WTC11 (cell line): ENCODE results near the gene RIC8B. TPM values are rescaled to one million over a fixed set of nuclear protein-coding genes. Genes with fewer than 3 reads are reported as not detected.

Source experiments
- ATAC-seq: fragments of 200-7000 bp; cut with Tn5 transposase; 2 replicates; pipeline ENCODE4 v1.10.0; 2021; ENCODE audit warnings: mild to moderate bottlenecking, moderate library complexity
- CTCF ChIA-PET: fragments of 300-600 bp; sonication (Branson Sonifier 250); formaldehyde crosslinking; loops from one replicate; lab custom pipeline; 2021; ENCODE audit warnings: antibody characterized with exemption; lab: Charles Lee
- POLR2A ChIA-PET: fragments of 350-600 bp; sonication (Branson Sonifier 250); formaldehyde crosslinking; loops from one replicate; lab custom pipeline; 2021; ENCODE audit warnings: antibody characterized with exemption; lab: Charles Lee
- DNase-seq: peaks from one replicate; pipeline ENCODE4 v3.0.0; 2021; ENCODE audit warnings: low spot score
- H3K27ac Mint-ChIP-seq: 2 replicates; pipeline ENCODE4 v1.8.0; 2021; ENCODE audit warnings: mixed read lengths
- H3K27me3 Mint-ChIP-seq: 2 replicates; pipeline ENCODE4 v1.8.0; 2021; ENCODE audit warnings: low read depth, mild to moderate bottlenecking, moderate library complexity, mixed read lengths
- H3K36me3 Mint-ChIP-seq: 2 replicates; pipeline ENCODE4 v1.8.0; 2021; ENCODE audit warnings: mixed read lengths
- H3K4me1 Mint-ChIP-seq: 2 replicates; pipeline ENCODE4 v1.8.0; 2022; ENCODE audit warnings: mixed read lengths
- H3K4me3 Mint-ChIP-seq: 2 replicates; pipeline ENCODE4 v1.8.0; 2021; ENCODE audit warnings: mild to moderate bottlenecking, moderate library complexity, mixed read lengths
- H3K9me3 Mint-ChIP-seq: 2 replicates; pipeline ENCODE4 v1.8.0; 2021; ENCODE audit warnings: mixed read lengths
- AFF4 ChIP-seq: sonication (generic); formaldehyde crosslinking; IDR thresholded peaks from 2 replicates; pipeline ENCODE4 v1.8.1; 2023; ENCODE audit warnings: mild to moderate bottlenecking, missing genetic modification reagents, borderline replicate concordance
- CBFB ChIP-seq: sonication (generic); formaldehyde crosslinking; IDR thresholded peaks from 2 replicates; pipeline ENCODE4 v1.8.1; 2022; ENCODE audit warnings: mild to moderate bottlenecking, low read depth, missing genetic modification reagents
- E2F4 ChIP-seq: sonication (generic); formaldehyde crosslinking; IDR thresholded peaks from 2 replicates; pipeline ENCODE4 v1.8.1; 2022; ENCODE audit warnings: low read depth, mild to moderate bottlenecking, moderate library complexity, missing genetic modification reagents, borderline replicate concordance
- FOXJ3 ChIP-seq: sonication (generic); formaldehyde crosslinking; IDR thresholded peaks from 2 replicates; pipeline ENCODE4 v1.9.0; 2021; ENCODE audit warnings: missing genetic modification reagents, mild to moderate bottlenecking, borderline replicate concordance
- HMGA2 ChIP-seq: fragments of 250-450 bp; sonication (Bioruptor Pico); IDR thresholded peaks from 2 replicates; pipeline ENCODE4 v1.4.0; 2021; ENCODE audit warnings: mild to moderate bottlenecking, moderate library complexity
- NFYB ChIP-seq: sonication (generic); formaldehyde crosslinking; conservative IDR thresholded peaks from 2 replicates; pipeline ENCODE4 v1.8.0; 2022; ENCODE audit warnings: low read depth, missing genetic modification reagents
- NR2C2 ChIP-seq: sonication (generic); formaldehyde crosslinking; IDR thresholded peaks from 2 replicates; pipeline ENCODE4 v1.8.0; 2022; ENCODE audit warnings: mild to moderate bottlenecking, missing genetic modification reagents
- PRRX2 ChIP-seq: fragments of 250-450 bp; sonication (Bioruptor Pico); IDR thresholded peaks from 2 replicates; pipeline ENCODE4 v1.8.0; 2021; ENCODE audit warnings: mild to moderate bottlenecking
- SMAD3 ChIP-seq: sonication (generic); formaldehyde crosslinking; IDR thresholded peaks from 2 replicates; pipeline ENCODE4 v1.8.0; 2022; ENCODE audit warnings: missing genetic modification reagents, mild to moderate bottlenecking, borderline replicate concordance
- SMAD4 ChIP-seq: sonication (generic); formaldehyde crosslinking; IDR thresholded peaks from 2 replicates; pipeline ENCODE4 v1.8.0; 2022; ENCODE audit warnings: mild to moderate bottlenecking, missing genetic modification reagents
- SOX15 ChIP-seq: fragments of 250-450 bp; sonication (Bioruptor Pico); IDR thresholded peaks from 2 replicates; pipeline ENCODE4 v1.9.0; 2021; ENCODE audit warnings: mild to moderate bottlenecking
- TEAD1 ChIP-seq: sonication (generic); formaldehyde crosslinking; IDR thresholded peaks from 2 replicates; pipeline ENCODE4 v1.8.0; 2022; ENCODE audit warnings: mild to moderate bottlenecking, missing genetic modification reagents
- TP53 ChIP-seq: sonication (generic); formaldehyde crosslinking; IDR thresholded peaks from 2 replicates; pipeline ENCODE4 v1.8.1; 2023; ENCODE audit warnings: mild to moderate bottlenecking, missing genetic modification reagents
- ZBTB21 ChIP-seq: sonication (generic); formaldehyde crosslinking; IDR thresholded peaks from 2 replicates; pipeline ENCODE4 v1.8.1; 2023; ENCODE audit warnings: mild to moderate bottlenecking, missing genetic modification reagents, borderline replicate concordance
- ZNF423 ChIP-seq: fragments of 250-450 bp; sonication (Bioruptor Pico); IDR thresholded peaks from 2 replicates; pipeline ENCODE4 v2.1.2; 2022; ENCODE audit warnings: mild to moderate bottlenecking, moderate library complexity
- ZNF532 ChIP-seq: fragments of 250-450 bp; sonication (Bioruptor Pico); IDR thresholded peaks from 2 replicates; pipeline ENCODE4 v1.9.0; 2021; ENCODE audit warnings: mild to moderate bottlenecking, borderline replicate concordance
- ZSCAN18 ChIP-seq: fragments of 250-450 bp; sonication (Bioruptor Pico); IDR thresholded peaks from 2 replicates; pipeline ENCODE4 v2.1.2; 2022; ENCODE audit warnings: mild to moderate bottlenecking, moderate library complexity
- total RNA-seq: library from RNA; stranded (reverse); gene quantifications from 3 replicates; pipeline ENCODE4 v1.2.3, GENCODE V29; 2021

The RIC8B gene
- total RNA-seq, 1 experiment from 2014 or later: 20.2 TPM

GRCh38 chr12:106740818-106741217, 33.7 kb upstream of the RIC8B start:
- Mint-ChIP-seq H3K4me1 (peaks cover 52% of the 10 kb centered on the region), H3K27me3 (no peaks in the 10 kb centered on the region), H3K9me3 (no peaks in the 10 kb centered on the region)
- ATAC-seq: no peak
- TF ChIP-seq CBFB (CRISPR knock-in tag): no peak
- no peak for TF ChIP-seq ZBTB21 (CRISPR knock-in tag)
- no peak for TF ChIP-seq AFF4 (CRISPR knock-in tag)
- no peak for TF ChIP-seq TP53
- TF ChIP-seq ZSCAN18 (CRISPR knock-in tag): no peak
- no peak for TF ChIP-seq HMGA2 (CRISPR knock-in tag)
- no peak for TF ChIP-seq SMAD3 (CRISPR knock-in tag)
- no peak for TF ChIP-seq E2F4
- TF ChIP-seq NR2C2 (CRISPR knock-in tag): no peak
- TF ChIP-seq, all 79 proteins: peak for 0
- Mint-ChIP-seq H3K36me3 (no peaks in the 10 kb centered on the region), H3K4me3 (no peak overlapping the region), H3K27ac (no peak overlapping the region)
- DNase-seq: no peak
- CTCF ChIA-PET: interaction anchor here (1.6 kb wide), 1 partner anchor 179 kb away, joined by 7 read pairs; no protein-coding TSS in a partner anchor
- POLR2A ChIA-PET: no interaction called here

- ATAC-seq (no peak), DNase-seq (no peak)
- peaks cover 49% of the 10 kb centered on the region for H3K4me1 Mint-ChIP-seq
- CTCF ChIA-PET: interaction anchor here (0.9 to 1.6 kb wide), 3 partner anchors 12 to 178 kb away, joined by 3 to 7 read pairs (median 5); no protein-coding TSS in a partner anchor
- H3K27ac Mint-ChIP-seq: no peak overlapping the region
- H3K9me3 Mint-ChIP-seq: no peaks in the 10 kb centered on the region
- no peak for TF ChIP-seq ZBTB21 (CRISPR knock-in tag)
- TF ChIP-seq ZNF532 (CRISPR knock-in tag): no peak
- TF ChIP-seq SMAD4 (CRISPR knock-in tag): no peak
- no peak for TF ChIP-seq NFYB (CRISPR knock-in tag)
- no peak for TF ChIP-seq ZNF423 (CRISPR knock-in tag)
- no peak for TF ChIP-seq FOXJ3 (CRISPR knock-in tag)
- no peak for TF ChIP-seq TEAD1 (CRISPR knock-in tag)
- no peak for TF ChIP-seq CBFB (CRISPR knock-in tag)
- no peak for TF ChIP-seq SOX15 (CRISPR knock-in tag)
- no peak for TF ChIP-seq AFF4 (CRISPR knock-in tag)
- TF ChIP-seq PRRX2 (CRISPR knock-in tag): no peak
- H3K27me3 Mint-ChIP-seq: no peaks in the 10 kb centered on the region
- no peak overlapping the region for H3K4me3 Mint-ChIP-seq
- POLR2A ChIA-PET: no interaction called here
- no peaks in the 10 kb centered on the region for H3K36me3 Mint-ChIP-seq
These were observed 33.2 kb upstream of the RIC8B start for GRCh38 chr12:106741247-106741646.
